Heart left ventricle (tissue), 16 donors: ENCODE measurements around the gene EML1. TPM values are rescaled to one million over a fixed set of nuclear protein-coding genes. Genes with fewer than 3 reads are reported as not detected.

Experiments
- ATAC-seq, 4 donors: fragments of 200-7000 bp; cut with Tn5 transposase; one replicate each; pipeline ENCODE4 v1.9.1; 2020 to 2022; ENCODE audit warnings: moderate library complexity in 4 of 4, mild to moderate bottlenecking in 3 of 4, moderate number of reproducible peaks in 1 of 4
- DNase-seq, 5 donors: peaks; one replicate each; pipeline ENCODE4 v3.0.0-alpha.2; 2020
- H3K27ac ChIP-seq, 12 donors: fragments of 200-600 bp; sonication (generic) in 4 of 12; one replicate each; pipeline versions ENCODE4 v1.5.0 to v1.8.0; 2016 to 2022; ENCODE audit warnings: mild to moderate bottlenecking in 2 of 12
- H3K27me3 ChIP-seq, 9 donors: fragments of 200-600 bp; sonication (generic) in 2 of 9; one replicate each; pipeline versions ENCODE4 v1.5.1 to v1.8.0; 2016 to 2022; ENCODE audit warnings: mild to moderate bottlenecking in 3 of 9
- H3K36me3 ChIP-seq, 9 donors: fragments of 200-600 bp; sonication (generic) in 2 of 9; one replicate each; pipeline versions ENCODE4 v1.5.0 to v1.8.0; 2018 to 2022; ENCODE audit warnings: mild to moderate bottlenecking in 2 of 9
- H3K4me1 ChIP-seq, 12 donors: fragments of 200-600 bp; sonication (generic) in 4 of 12; one replicate each; pipeline versions ENCODE4 v1.5.0 to v1.8.0; 2016 to 2022; ENCODE audit warnings: mild to moderate bottlenecking in 3 of 12
- H3K4me3 ChIP-seq, 12 donors: fragments of 200-600 bp; sonication (generic) in 4 of 12; one replicate each; pipeline versions ENCODE4 v1.5.0 to v1.8.0; 2017 to 2022; ENCODE audit warnings: mild to moderate bottlenecking in 9 of 12, moderate library complexity in 4 of 12
- H3K9me3 ChIP-seq, 12 donors: fragments of 200-600 bp; sonication (generic) in 4 of 12; one replicate each; pipeline versions ENCODE4 v1.5.0 to v1.8.0; 2016 to 2022; ENCODE audit warnings: mild to moderate bottlenecking in 1 of 12
- POLR2A ChIP-seq, 2 donors: fragments of 450-650 bp; IDR thresholded peaks; one replicate each; pipeline ENCODE4 v1.6.1; 2017; ENCODE audit warnings: antibody characterized with exemption in 2 of 2, mild to moderate bottlenecking in 2 of 2, moderate library complexity in 2 of 2
- WGBS, 4 donors: extraction: QIAGEN DNeasy Blood & Tissue Kit in 2 of 4; methylation state at CpG; one replicate each; pipeline versions ENCODE4 v1.1.5 to v1.1.7; 2013 to 2018; 5-methylcytosine and 5-hydroxymethylcytosine counted together
- intact Hi-C, 10 donors: fragments of 100-400 bp; cut with DNase I; formaldehyde crosslinking; loops; one replicate each; pipeline versions ENCODE4 v1.11.1 to v1.14.2; 2022
- polyA plus RNA-seq, 2 donors: library from polyadenylated mRNA; stranded (reverse); fragments of 200-250 nt; gene quantifications; one replicate each; pipeline ENCODE4 v1.2.3, GENCODE V29; 2013
- total RNA-seq, 9 donors: library from RNA; depleted of rRNA in 2 of 9; stranded (reverse); fragments of >200 nt in 2 of 9; fragmentation: NEBNext Ultra II Directional in 3 of 9; extraction: Animal tissue kit (Norgen Biotek cat#: 25700) in 3 of 9; gene quantifications; one replicate each; pipeline versions ENCODE4 v1.1.0 to v1.2.4, GENCODE V29; 2016 to 2023
- TF ChIP-seq, protein P1 (sequence below), 12 donors: fragments of 200-600 bp; sonication (generic) in 4 of 12; IDR thresholded peaks; one replicate each; pipeline versions ENCODE4 v1.5.0 to v1.8.0; 2018 to 2022; ENCODE audit warnings: antibody characterized with exemption in 12 of 12, mild to moderate bottlenecking in 5 of 12
- donor health status: ischemic (EF 13 %, LVEDD 7.1; RV severe dilation, severe dysfunction).
- donor health status: healthy with polysubstance abuse.
- donor health status: DM: no; HTN: yes; CAD: no.
- donor health status: DM: no; HTN: no; CAD: no.
- donor health status: ischemic (EF 25% LVEDD 6.9; RV normal size, moderate dysfunction).
- donor health status: ischemic (EF 25% LVEDD 5.7; RV mildly dilated, moderate dysfunction).
- donor health status: healthy.
- donor health status: DM: yes; HTN: yes; CAD: no.
- donor health status: ischemic (EF 35%, LVEDD 5.7; RV mildly dilated, moderate dysfunction).
- donor health status: nonischemic (EF 11% LVEDD 7.7; RV severe dilation, severe dysfunction).
- donor health status: DM: yes; HTN: yes; CAD: no.
- donor health status: PGD.
- donor health status: ischemic (EF 29% LVEDD 5.4; RV normal size, mild dysfunction).
- donor health status: nonischemic (EF 23%, LVEDD 6.1; RV moderate dilation, normal function).

EML1 gene
- total and polyA plus RNA-seq, 11 donors: 7.4 to 49.7 (median 39.3) TPM

- DNase-seq (no peak), ATAC-seq (no peak)
- TF ChIP-seq POLR2A (IDR thresholded peaks at IDR 0.05): no peak
- TF ChIP-seq, protein P1, sequence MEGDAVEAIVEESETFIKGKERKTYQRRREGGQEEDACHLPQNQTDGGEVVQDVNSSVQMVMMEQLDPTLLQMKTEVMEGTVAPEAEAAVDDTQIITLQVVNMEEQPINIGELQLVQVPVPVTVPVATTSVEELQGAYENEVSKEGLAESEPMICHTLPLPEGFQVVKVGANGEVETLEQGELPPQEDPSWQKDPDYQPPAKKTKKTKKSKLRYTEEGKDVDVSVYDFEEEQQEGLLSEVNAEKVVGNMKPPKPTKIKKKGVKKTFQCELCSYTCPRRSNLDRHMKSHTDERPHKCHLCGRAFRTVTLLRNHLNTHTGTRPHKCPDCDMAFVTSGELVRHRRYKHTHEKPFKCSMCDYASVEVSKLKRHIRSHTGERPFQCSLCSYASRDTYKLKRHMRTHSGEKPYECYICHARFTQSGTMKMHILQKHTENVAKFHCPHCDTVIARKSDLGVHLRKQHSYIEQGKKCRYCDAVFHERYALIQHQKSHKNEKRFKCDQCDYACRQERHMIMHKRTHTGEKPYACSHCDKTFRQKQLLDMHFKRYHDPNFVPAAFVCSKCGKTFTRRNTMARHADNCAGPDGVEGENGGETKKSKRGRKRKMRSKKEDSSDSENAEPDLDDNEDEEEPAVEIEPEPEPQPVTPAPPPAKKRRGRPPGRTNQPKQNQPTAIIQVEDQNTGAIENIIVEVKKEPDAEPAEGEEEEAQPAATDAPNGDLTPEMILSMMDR (IDR thresholded peaks at IDR 0.05): no peak
- Histone ChIP-seq H3K36me3 (no peaks in the 10 kb centered on the region), H3K27ac (no peak overlapping the region), H3K27me3 (no peaks in the 10 kb centered on the region), H3K4me1 (peaks cover 0 to 20% (median 15%) of the 10 kb centered on the region in 12 donors), H3K4me3 (no peak overlapping the region), H3K9me3 (no peaks in the 10 kb centered on the region)
- 92 to 96% (median 95%) methylated on average over 10 of the region's 10 CpGs for WGBS, 4 donors
- intact Hi-C loops: no loop called here
Observed at GRCh38 chr14:99820702-99821331, 27.6 kb downstream of the EML1 start.

DNA sequence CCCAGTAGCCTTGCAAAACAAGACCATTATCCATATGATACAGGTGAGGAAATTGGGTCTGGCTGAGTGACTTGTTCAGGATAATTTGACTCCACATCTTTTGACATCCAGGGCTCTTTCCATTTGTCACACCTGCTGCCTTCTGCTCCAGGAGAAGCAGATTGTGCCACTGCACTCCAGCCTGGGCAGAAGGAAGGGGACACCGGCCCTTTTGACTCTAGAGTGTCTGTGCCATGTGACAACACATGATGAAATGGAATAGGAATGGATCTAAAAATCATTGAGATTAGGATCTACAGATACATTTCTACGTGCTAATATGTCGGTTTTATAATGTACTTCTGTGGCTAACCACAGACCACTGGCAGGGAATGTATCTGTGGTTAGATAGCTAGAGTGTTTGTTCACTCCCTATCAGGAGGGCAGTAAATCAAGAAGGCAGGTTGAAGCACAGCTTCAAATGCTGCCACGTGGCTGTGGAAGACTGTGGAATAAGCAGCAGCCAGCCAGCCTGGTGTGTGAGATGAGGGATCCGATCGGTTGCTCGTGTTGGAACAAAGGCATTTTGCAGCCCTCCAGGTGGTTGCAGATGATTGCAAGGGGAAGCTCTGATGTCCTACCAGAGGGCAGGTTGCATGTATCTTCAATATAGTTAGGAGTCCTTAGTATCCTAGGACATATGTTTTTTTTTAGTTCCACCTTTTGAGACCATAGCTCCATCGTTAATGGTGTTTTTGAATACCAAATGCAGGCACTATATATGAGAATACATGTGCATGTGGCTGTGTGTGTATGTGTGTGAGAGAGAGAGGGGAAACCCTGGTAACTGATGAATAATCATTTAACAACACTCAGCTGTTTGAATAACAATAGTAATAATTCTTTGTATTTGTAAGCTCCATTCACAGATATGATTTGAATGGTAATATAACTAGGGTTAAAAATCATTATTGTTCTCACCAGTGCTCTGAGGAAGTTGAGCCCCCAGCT is 28.6 kb downstream of the EML1 start:
- intact Hi-C loops: no loop called here
- 46 to 62% (median 56%) methylated on average over 8 of the region's 8 CpGs for WGBS, 4 donors
- H3K4me1 ChIP-seq: peaks cover 0 to 19% (median 12%) of the 10 kb centered on the region in 12 donors
- H3K27ac ChIP-seq: no peak overlapping the region
- peak in 1 of 4 donors; percentile 19 for ATAC-seq
- DNase-seq: no peak
- no peaks in the 10 kb centered on the region for H3K36me3 ChIP-seq
- TF ChIP-seq, protein P1 (IDR thresholded peaks at IDR 0.05): no peak
- no peak for TF ChIP-seq POLR2A (IDR thresholded peaks at IDR 0.05)
- no peak overlapping the region for H3K4me3 ChIP-seq
- no peaks in the 10 kb centered on the region for H3K9me3 ChIP-seq
- H3K27me3 ChIP-seq: no peaks in the 10 kb centered on the region

GRCh38 chr14:99822800-99823455 is 29.7 kb downstream of the EML1 start:
- peak in 1 of 4 donors; percentile 20 for ATAC-seq
- 85 to 87% (median 86%) methylated on average over 17 to 18 of the region's 18 CpGs for WGBS, 4 donors
- TF ChIP-seq POLR2A (IDR thresholded peaks at IDR 0.05): no peak
- TF ChIP-seq, protein P1 (IDR thresholded peaks at IDR 0.05): no peak
- Histone ChIP-seq H3K9me3 (no peaks in the 10 kb centered on the region), H3K4me1 (peaks cover 0 to 19% (median 12%) of the 10 kb centered on the region in 12 donors), H3K36me3 (no peaks in the 10 kb centered on the region), H3K27ac (no peak overlapping the region), H3K27me3 (no peaks in the 10 kb centered on the region), H3K4me3 (peak overlapping the region in 1 of 12 donors; percentile 24)
- intact Hi-C loops: no loop called here
- no peak for DNase-seq
